ENCODE data around the gene ERC1.

The ERC1 gene

DNA sequence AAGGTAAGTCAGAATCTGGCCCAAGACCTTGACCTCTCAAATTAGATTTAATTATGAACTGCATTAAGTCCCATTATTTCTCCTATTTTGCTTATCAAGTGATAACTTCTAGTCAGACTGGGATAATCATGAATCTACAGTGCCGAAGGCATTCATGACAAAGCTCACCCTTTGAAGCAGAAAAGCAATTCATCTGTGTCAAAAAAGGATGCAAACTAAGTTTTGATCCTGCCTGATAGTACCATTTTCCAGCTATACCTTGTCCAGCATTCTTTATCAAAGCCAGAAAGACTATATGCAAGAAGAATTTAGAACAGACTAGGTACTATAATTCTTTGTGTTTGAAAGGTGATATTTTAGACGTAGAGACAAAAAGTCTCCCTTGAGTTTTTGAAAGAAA, 335.2 kb downstream of the ERC1 start:
- Histone ChIP-seq H3K27ac (ENCODE audit: low read length, poor library complexity, severe bottlenecking) (no peak overlapping the region), H2BK12ac (ENCODE audit: low read length in 2 of 2) (no peak overlapping the region), H3K36me3 (ENCODE audit: control insufficient read depth in 1 of 2, insufficient read depth in 2 of 2, low read depth in 1 of 2, low read length in 2 of 2) (peaks cover 0 to 8% of the 10 kb centered on the region in 2 experiments), H3K4me1 (ENCODE audit: control insufficient read depth, insufficient read depth, low read depth, low read length) (no peaks in the 10 kb centered on the region), H2AFZ (ENCODE audit: low read depth, low read length) (no peak overlapping the region), H2BK120ac (ENCODE audit: low read depth, low read length) (no peak overlapping the region), H2BK15ac (ENCODE audit: low read depth, poor library complexity, severe bottlenecking) (no peak overlapping the region), H3K18ac (ENCODE audit: low read depth in 1 of 2, low read length in 2 of 2) (no peak overlapping the region), H3K27me3 (ENCODE audit: control insufficient read depth in 1 of 2, insufficient read depth in 1 of 2, low read length in 2 of 2) (no peaks in the 10 kb centered on the region), H3K79me1 (replicated peaks; ENCODE audit: low read length, poor library complexity, severe bottlenecking) (peaks cover 7% of the 10 kb centered on the region), H3K4me2 (ENCODE audit: low read length, poor library complexity, severe bottlenecking) (no peak overlapping the region), H3K9me3 (ENCODE audit: control insufficient read depth, low read length) (no peaks in the 10 kb centered on the region), H3K9ac (ENCODE audit: low read length) (no peak overlapping the region), H3K4ac (ENCODE audit: low read depth in 1 of 2, low read length in 2 of 2) (no peak overlapping the region), H2AK5ac (ENCODE audit: low read length, severe bottlenecking) (no peak overlapping the region), H4K8ac (ENCODE audit: low read length) (no peak overlapping the region), H3K23ac (ENCODE audit: low read length in 2 of 2) (no peak overlapping the region), H2BK5ac (ENCODE audit: low read depth, low read length, poor library complexity, severe bottlenecking) (no peak overlapping the region), H3K4me3 (ENCODE audit: insufficient read depth in 1 of 2, low read depth in 1 of 2, low read length in 2 of 2) (no peak overlapping the region), H4K91ac (ENCODE audit: low read length) (no peak overlapping the region), H3K14ac (ENCODE audit: low read length in 2 of 2) (no peak overlapping the region)
- WGBS, result 98% methylated on average over 2 of the region's 2 CpGs
- no peak for DNase-seq

DNA sequence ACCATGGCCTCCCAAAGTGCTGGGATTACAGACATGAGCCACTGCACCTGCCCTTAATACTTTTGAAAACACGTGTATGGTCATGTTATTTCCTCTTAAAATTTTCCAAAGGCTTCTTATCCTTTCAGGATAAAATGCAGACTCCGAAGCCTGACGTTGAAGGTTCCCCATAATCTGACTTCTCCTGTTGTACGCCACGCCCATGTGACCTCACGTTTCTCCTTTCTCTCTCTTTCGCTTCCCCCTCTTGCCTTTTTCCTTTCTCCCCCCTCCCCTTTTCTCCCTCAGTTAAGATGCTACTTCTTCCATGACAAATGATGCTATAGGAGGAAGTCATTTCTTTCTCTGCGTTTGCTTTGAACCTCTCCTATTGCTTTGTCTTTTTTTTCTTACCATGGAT, 337.4 kb downstream of the ERC1 start:
- Histone ChIP-seq H3K23ac (ENCODE audit: low read length in 2 of 2) (no peak overlapping the region), H3K14ac (ENCODE audit: low read length in 2 of 2) (no peak overlapping the region), H3K18ac (ENCODE audit: low read depth in 1 of 2, low read length in 2 of 2) (no peak overlapping the region), H4K91ac (ENCODE audit: low read length) (no peak overlapping the region), H2BK12ac (ENCODE audit: low read length in 2 of 2) (no peak overlapping the region), H3K79me1 (replicated peaks; ENCODE audit: low read length, poor library complexity, severe bottlenecking) (peaks cover 9% of the 10 kb centered on the region), H3K27ac (ENCODE audit: low read length, poor library complexity, severe bottlenecking) (no peak overlapping the region), H2AFZ (ENCODE audit: low read depth, low read length) (no peak overlapping the region), H3K4me3 (ENCODE audit: insufficient read depth in 1 of 2, low read depth in 1 of 2, low read length in 2 of 2) (no peak overlapping the region), H2AK5ac (ENCODE audit: low read length, severe bottlenecking) (no peak overlapping the region), H3K36me3 (ENCODE audit: control insufficient read depth in 1 of 2, insufficient read depth in 2 of 2, low read depth in 1 of 2, low read length in 2 of 2) (peaks cover 0 to 8% of the 10 kb centered on the region in 2 experiments), H2BK5ac (ENCODE audit: low read depth, low read length, poor library complexity, severe bottlenecking) (no peak overlapping the region), H2BK15ac (ENCODE audit: low read depth, poor library complexity, severe bottlenecking) (no peak overlapping the region), H3K4me1 (ENCODE audit: control insufficient read depth, insufficient read depth, low read depth, low read length) (no peaks in the 10 kb centered on the region), H3K9ac (ENCODE audit: low read length) (no peak overlapping the region), H4K8ac (ENCODE audit: low read length) (no peak overlapping the region), H3K27me3 (ENCODE audit: control insufficient read depth in 1 of 2, insufficient read depth in 1 of 2, low read length in 2 of 2) (no peaks in the 10 kb centered on the region), H3K9me3 (ENCODE audit: control insufficient read depth, low read length) (no peaks in the 10 kb centered on the region), H2BK120ac (ENCODE audit: low read depth, low read length) (no peak overlapping the region), H3K4ac (ENCODE audit: low read depth in 1 of 2, low read length in 2 of 2) (no peak overlapping the region), H3K4me2 (ENCODE audit: low read length, poor library complexity, severe bottlenecking) (no peak overlapping the region)
- WGBS, result 96% methylated on average over 7 of the region's 8 CpGs
- DNase-seq, result no peak

DNA sequence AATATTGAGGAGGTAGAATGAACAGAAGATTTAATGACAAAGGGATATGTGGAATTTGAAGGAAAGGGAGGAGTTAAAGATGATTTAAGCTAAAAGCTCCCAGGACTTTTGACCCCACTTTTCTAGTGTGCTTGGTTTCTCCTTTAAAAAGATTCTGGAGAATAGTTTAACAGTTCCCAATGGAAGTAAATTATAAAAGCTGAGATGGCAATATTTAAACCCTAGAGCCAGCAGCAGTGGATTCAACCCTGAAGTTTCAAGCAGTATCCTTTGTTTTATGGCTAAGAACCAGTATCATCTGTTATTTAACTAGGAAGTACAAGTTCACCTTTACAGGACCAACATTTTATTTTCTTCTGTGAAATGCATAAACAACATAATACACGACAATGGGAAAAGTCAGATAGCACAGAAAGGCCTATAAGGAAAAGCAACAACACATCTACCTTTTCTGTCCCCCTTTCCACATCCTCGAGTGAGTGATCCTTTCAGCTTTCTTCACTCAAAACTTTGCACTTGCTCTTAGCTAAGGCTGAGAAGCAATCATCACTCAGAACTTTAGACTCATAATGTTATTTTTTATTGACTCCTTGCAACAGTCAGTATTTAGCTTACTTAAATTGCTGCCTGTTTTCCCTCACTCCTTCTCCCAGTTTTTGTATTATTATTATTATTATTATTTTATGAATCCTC, 338.9 kb downstream of the ERC1 start:
- Histone ChIP-seq H3K14ac (ENCODE audit: low read length in 2 of 2) (no peak overlapping the region), H2AFZ (ENCODE audit: low read depth, low read length) (no peak overlapping the region), H3K4ac (ENCODE audit: low read depth in 1 of 2, low read length in 2 of 2) (no peak overlapping the region), H2BK15ac (ENCODE audit: low read depth, poor library complexity, severe bottlenecking) (no peak overlapping the region), H2AK5ac (ENCODE audit: low read length, severe bottlenecking) (no peak overlapping the region), H3K4me3 (ENCODE audit: insufficient read depth in 1 of 2, low read depth in 1 of 2, low read length in 2 of 2) (no peak overlapping the region), H3K23ac (ENCODE audit: low read length in 2 of 2) (no peak overlapping the region), H2BK120ac (ENCODE audit: low read depth, low read length) (no peak overlapping the region), H4K8ac (ENCODE audit: low read length) (no peak overlapping the region), H3K9ac (ENCODE audit: low read length) (no peak overlapping the region), H3K18ac (ENCODE audit: low read depth in 1 of 2, low read length in 2 of 2) (no peak overlapping the region), H3K4me1 (ENCODE audit: control insufficient read depth, insufficient read depth, low read depth, low read length) (no peaks in the 10 kb centered on the region), H3K27me3 (ENCODE audit: control insufficient read depth in 1 of 2, insufficient read depth in 1 of 2, low read length in 2 of 2) (no peaks in the 10 kb centered on the region), H3K4me2 (ENCODE audit: low read length, poor library complexity, severe bottlenecking) (no peak overlapping the region), H2BK12ac (ENCODE audit: low read length in 2 of 2) (no peak overlapping the region), H4K91ac (ENCODE audit: low read length) (no peak overlapping the region), H3K79me1 (replicated peaks; ENCODE audit: low read length, poor library complexity, severe bottlenecking) (peaks cover 10% of the 10 kb centered on the region), H3K36me3 (ENCODE audit: control insufficient read depth in 1 of 2, insufficient read depth in 2 of 2, low read depth in 1 of 2, low read length in 2 of 2) (peaks cover 0 to 8% of the 10 kb centered on the region in 2 experiments), H2BK5ac (ENCODE audit: low read depth, low read length, poor library complexity, severe bottlenecking) (no peak overlapping the region), H3K9me3 (ENCODE audit: control insufficient read depth, low read length) (no peaks in the 10 kb centered on the region), H3K27ac (ENCODE audit: low read length, poor library complexity, severe bottlenecking) (no peak overlapping the region)
- DNase-seq, result no peak
- 89% methylated on average over 2 of the region's 2 CpGs for WGBS

DNA sequence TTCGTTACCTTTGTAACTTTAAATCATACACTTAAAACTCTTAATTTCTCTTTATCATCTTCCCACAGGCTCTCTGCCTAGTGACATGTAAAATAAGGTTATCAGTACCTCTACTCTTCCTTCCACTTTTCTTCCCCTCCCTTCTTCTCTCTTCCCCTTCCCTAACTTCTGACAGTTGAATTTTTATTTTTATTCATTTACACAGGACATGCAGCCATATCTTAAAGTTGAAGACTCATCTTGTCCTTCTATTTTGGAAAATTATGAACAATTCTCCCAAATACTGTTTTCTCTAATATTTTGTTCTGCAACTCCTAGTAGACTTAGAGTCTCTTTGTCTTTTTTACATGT, 339.4 kb downstream of the ERC1 start:
- Histone ChIP-seq H3K27ac (ENCODE audit: low read length, poor library complexity, severe bottlenecking) (no peak overlapping the region), H3K18ac (ENCODE audit: low read depth in 1 of 2, low read length in 2 of 2) (no peak overlapping the region), H3K4me3 (ENCODE audit: insufficient read depth in 1 of 2, low read depth in 1 of 2, low read length in 2 of 2) (no peak overlapping the region), H4K91ac (ENCODE audit: low read length) (no peak overlapping the region), H2AFZ (ENCODE audit: low read depth, low read length) (no peak overlapping the region), H3K4me2 (ENCODE audit: low read length, poor library complexity, severe bottlenecking) (no peak overlapping the region), H2AK5ac (ENCODE audit: low read length, severe bottlenecking) (no peak overlapping the region), H4K8ac (ENCODE audit: low read length) (no peak overlapping the region), H3K23ac (ENCODE audit: low read length in 2 of 2) (no peak overlapping the region), H3K79me1 (replicated peaks; ENCODE audit: low read length, poor library complexity, severe bottlenecking) (peaks cover 11% of the 10 kb centered on the region), H3K36me3 (ENCODE audit: control insufficient read depth in 1 of 2, insufficient read depth in 2 of 2, low read depth in 1 of 2, low read length in 2 of 2) (peaks cover 0 to 8% of the 10 kb centered on the region in 2 experiments), H2BK12ac (ENCODE audit: low read length in 2 of 2) (no peak overlapping the region), H3K9me3 (ENCODE audit: control insufficient read depth, low read length) (no peaks in the 10 kb centered on the region), H2BK15ac (ENCODE audit: low read depth, poor library complexity, severe bottlenecking) (no peak overlapping the region), H2BK120ac (ENCODE audit: low read depth, low read length) (no peak overlapping the region), H3K27me3 (ENCODE audit: control insufficient read depth in 1 of 2, insufficient read depth in 1 of 2, low read length in 2 of 2) (no peaks in the 10 kb centered on the region), H3K14ac (ENCODE audit: low read length in 2 of 2) (no peak overlapping the region), H3K9ac (ENCODE audit: low read length) (no peak overlapping the region), H3K4me1 (ENCODE audit: control insufficient read depth, insufficient read depth, low read depth, low read length) (no peaks in the 10 kb centered on the region), H3K4ac (ENCODE audit: low read depth in 1 of 2, low read length in 2 of 2) (no peak overlapping the region), H2BK5ac (ENCODE audit: low read depth, low read length, poor library complexity, severe bottlenecking) (no peak overlapping the region)
- WGBS, result 94% methylated on average over 1 of the region's 1 CpG
- no peak for DNase-seq

Data from mesenchymal stem cell (in vitro differentiated cells and primary cell).